SK-N-SH (cell line): ENCODE measurements around the gene SLC1A7. TPM values are rescaled to one million over a fixed set of nuclear protein-coding genes. Genes with fewer than 3 reads are reported as not detected.

ENCODE experiments used
- CTCF ChIA-PET: fragments of 300-600, 350-600 bp; formaldehyde crosslinking; extraction: SDS; loops from one replicate; lab custom pipeline; 2021; lab: Yijun Ruan, JAX
- POLR2A ChIA-PET: fragments of 350-600 bp; sonication (Branson Sonifier 250); formaldehyde crosslinking; extraction: SDS; loops from one replicate; lab custom pipeline; 2020; ENCODE audit warnings: antibody characterized with exemption, inconsistent platforms; lab: Yijun Ruan, JAX
- DNase-seq: peaks from one replicate; pipeline ENCODE4 v3.0.0; 2012
- H2AFZ ChIP-seq: fragments of 200-600 bp; sonication (generic); 2 replicates; pipeline ENCODE4 v1.8.1; 2016; ENCODE audit warnings: antibody characterized with exemption, mild to moderate bottlenecking, low read depth
- H3F3A ChIP-seq: fragments of 200-600 bp; sonication (generic); replicated peaks from 2 replicates; pipeline ENCODE3; 2016; ENCODE audit warnings: antibody characterized with exemption, mild to moderate bottlenecking; ENCODE audit not compliant: insufficient read depth
- H3K27ac ChIP-seq, 2 experiments: fragments of 200-500 bp in 1 of 2; fragments of 200-600 bp in 1 of 2; sonication (Bioruptor generic) in 1 of 2; sonication (generic), shearing (Covaris generic) in 1 of 2; 2 replicates each; pipeline versions ENCODE4 v1.5.1 to v1.6.1; 2014 to 2016; ENCODE audit warnings: low read depth in 2 of 2, inconsistent platforms in 1 of 2, low read length in 1 of 2, mild to moderate bottlenecking in 1 of 2, mixed read lengths in 1 of 2
- H3K27me3 ChIP-seq: fragments of 200-600 bp; sonication (generic), shearing (Covaris generic); 2 replicates; pipeline ENCODE4 v1.6.1; 2016; ENCODE audit warnings: mixed run types; ENCODE audit not compliant: insufficient read depth
- H3K36me3 ChIP-seq, 2 experiments: fragments of 200-500 bp in 1 of 2; fragments of 200-600 bp in 1 of 2; sonication (Bioruptor generic) in 1 of 2; sonication (generic) in 1 of 2; replicated peaks in 1 of 2; 2 replicates each; pipeline versions ENCODE3 to v1.5.1; 2014 to 2016; ENCODE audit warnings: low read length in 1 of 2, mild to moderate bottlenecking in 1 of 2; ENCODE audit not compliant: insufficient read depth in 2 of 2, control insufficient read depth in 1 of 2
- H3K4me1 ChIP-seq, 2 experiments: fragments of 200-500 bp in 1 of 2; fragments of 200-600 bp in 1 of 2; sonication (Bioruptor generic) in 1 of 2; sonication (generic), shearing (Covaris generic) in 1 of 2; 2 replicates each; pipeline versions ENCODE4 v1.5.1 to v1.6.1; 2014 to 2016; ENCODE audit warnings: low read depth in 1 of 2, low read length in 1 of 2, mixed run types in 1 of 2; ENCODE audit not compliant: insufficient read depth in 2 of 2, control insufficient read depth in 1 of 2
- H3K4me2 ChIP-seq: fragments of 200-600 bp; sonication (generic), shearing (Covaris generic); 2 replicates; pipeline ENCODE4 v1.6.1; 2017; ENCODE audit warnings: mixed run types
- H3K4me3 ChIP-seq, 2 experiments: fragments of 200-500 bp in 1 of 2; fragments of 200-600 bp in 1 of 2; sonication (Bioruptor generic) in 1 of 2; sonication (generic), shearing (Covaris generic) in 1 of 2; 2 replicates each; pipeline versions ENCODE4 v1.5.1 to v1.8.1; 2014 to 2016; ENCODE audit warnings: low read depth in 2 of 2, inconsistent platforms in 1 of 2, low read length in 1 of 2, mild to moderate bottlenecking in 1 of 2, mixed read lengths in 1 of 2, moderate library complexity in 1 of 2
- H3K79me2 ChIP-seq: fragments of 200-600 bp; sonication (generic); 2 replicates; pipeline ENCODE4 v1.8.1; 2017; ENCODE audit warnings: mild to moderate bottlenecking; ENCODE audit not compliant: insufficient read depth
- H3K9ac ChIP-seq: fragments of 200-600 bp; sonication (generic); 2 replicates; pipeline ENCODE4 v1.6.1; 2017; ENCODE audit warnings: mixed run types
- H3K9me2 ChIP-seq: fragments of 200-600 bp; sonication (generic); 2 replicates; pipeline ENCODE4 v1.6.1; 2017; ENCODE audit warnings: mixed run types
- H3K9me3 ChIP-seq: fragments of 200-600 bp; sonication (generic); 2 replicates; pipeline ENCODE4 v1.6.1; 2017; ENCODE audit warnings: mixed run types, mild to moderate bottlenecking, moderate library complexity
- H4K20me1 ChIP-seq: fragments of 200-600 bp; sonication (generic); 2 replicates; pipeline ENCODE4 v1.6.1; 2017; ENCODE audit warnings: mild to moderate bottlenecking, mixed run types; ENCODE audit not compliant: insufficient read depth
- ELF1 ChIP-seq: IDR thresholded peaks from 2 replicates; pipeline ENCODE4 v1.4.0; 2012
- EP300 ChIP-seq, 2 experiments: IDR thresholded peaks; 2 replicates each; pipeline versions ENCODE4 v1.4.0 to v1.6.1; 2012; ENCODE audit warnings: borderline replicate concordance in 1 of 2, low read depth in 1 of 2, low read length in 1 of 2
- EZH2phosphoT487 ChIP-seq: fragments of 200-600 bp; sonication (generic); IDR thresholded peaks from 2 replicates; pipeline ENCODE4 v1.6.1; 2017; ENCODE audit warnings: low read depth, mixed run types, mild to moderate bottlenecking, antibody characterized with exemption, moderate library complexity, borderline replicate concordance
- FOSL2 ChIP-seq: IDR thresholded peaks from 2 replicates; pipeline ENCODE4 v1.4.0; 2012; ENCODE audit warnings: low read depth, mild to moderate bottlenecking, moderate library complexity, borderline replicate concordance
- FOXJ3 ChIP-seq: sonication (generic); formaldehyde crosslinking; IDR thresholded peaks from 2 replicates; pipeline ENCODE4 v1.5.1; 2020; ENCODE audit warnings: mild to moderate bottlenecking, missing genetic modification reagents
- FOXM1 ChIP-seq: IDR thresholded peaks from 2 replicates; pipeline ENCODE4 v1.4.0; 2012; ENCODE audit warnings: low read depth, mild to moderate bottlenecking
- GABPA ChIP-seq: IDR thresholded peaks from 2 replicates; pipeline ENCODE4 v1.4.0; 2012; ENCODE audit warnings: low read depth, mild to moderate bottlenecking
- JUND ChIP-seq: IDR thresholded peaks from 2 replicates; pipeline ENCODE4 v1.4.0; 2012
- MEF2A ChIP-seq: IDR thresholded peaks from 2 replicates; pipeline ENCODE4 v1.4.0; 2012; ENCODE audit warnings: low read depth, borderline replicate concordance
- MXI1 ChIP-seq: IDR thresholded peaks from 2 replicates; pipeline ENCODE4 v1.6.1; 2012; ENCODE audit warnings: mild to moderate bottlenecking, low read depth, low read length, improper control_type of control experiment
- NFIC ChIP-seq: IDR thresholded peaks from 2 replicates; pipeline ENCODE4 v1.4.0; 2012; ENCODE audit warnings: borderline replicate concordance
- POLR2AphosphoS5 ChIP-seq: IDR thresholded peaks from 2 replicates; pipeline ENCODE4 v1.6.1; 2012; ENCODE audit warnings: low read depth, low read length
- RCOR1 ChIP-seq: fragments of 150-350 bp; IDR thresholded peaks from 2 replicates; pipeline ENCODE4 v1.6.1; 2017; ENCODE audit warnings: antibody characterized with exemption, low read length
- SIN3A ChIP-seq: IDR thresholded peaks from 2 replicates; pipeline ENCODE4 v1.6.1; 2012; ENCODE audit warnings: low read depth, mild to moderate bottlenecking, low read length, moderate library complexity, borderline replicate concordance
- SMC3 ChIP-seq: IDR thresholded peaks from 2 replicates; pipeline ENCODE4 v1.6.1; 2012; ENCODE audit warnings: low read depth, low read length, improper control_type of control experiment
- TCF12 ChIP-seq: IDR thresholded peaks from 2 replicates; pipeline ENCODE4 v1.4.0; 2012
- TEAD4 ChIP-seq: IDR thresholded peaks from 2 replicates; pipeline ENCODE4 v1.4.0; 2012; ENCODE audit warnings: mild to moderate bottlenecking, borderline replicate concordance; ENCODE audit not compliant: insufficient read depth
- USF1 ChIP-seq: IDR thresholded peaks from 2 replicates; pipeline ENCODE4 v1.4.0; 2012; ENCODE audit warnings: low read depth, borderline replicate concordance
- YY1 ChIP-seq: IDR thresholded peaks from 2 replicates; pipeline ENCODE4 v1.4.0; 2012; ENCODE audit warnings: low read depth, mild to moderate bottlenecking
- WGBS: methylation state at CpG from one replicate; pipeline ENCODE4 v1.1.6; 2017; ENCODE audit warnings: low lambda C conversion rate; 5-methylcytosine and 5-hydroxymethylcytosine counted together
- polyA plus RNA-seq, 3 experiments: library from polyadenylated mRNA; depleted of rRNA; stranded (reverse); fragments of >200 nt; gene quantifications; 2 replicates each; pipeline ENCODE4 v1.2.3, GENCODE V29; 2012
- TF ChIP-seq, protein P1 (sequence below): fragments of 150-350 bp; IDR thresholded peaks from 2 replicates; pipeline ENCODE4 v1.6.1; 2017; ENCODE audit warnings: antibody characterized with exemption, low read length, low read depth, borderline replicate concordance
- TF ChIP-seq, protein P2 (sequence below): fragments of 150-350 bp; IDR thresholded peaks from 2 replicates; pipeline ENCODE4 v1.6.1; 2016; ENCODE audit warnings: mild to moderate bottlenecking, low read depth, low read length

The SLC1A7 gene
- polyA plus RNA-seq, 1 of the 3 experiments (the other 2 are of a cell fraction) = not detected

- POLR2A ChIA-PET = no interaction called here
These were observed 48.5 kb downstream of the SLC1A7 start for GRCh38 chr1:53093778-53094532.

DNA sequence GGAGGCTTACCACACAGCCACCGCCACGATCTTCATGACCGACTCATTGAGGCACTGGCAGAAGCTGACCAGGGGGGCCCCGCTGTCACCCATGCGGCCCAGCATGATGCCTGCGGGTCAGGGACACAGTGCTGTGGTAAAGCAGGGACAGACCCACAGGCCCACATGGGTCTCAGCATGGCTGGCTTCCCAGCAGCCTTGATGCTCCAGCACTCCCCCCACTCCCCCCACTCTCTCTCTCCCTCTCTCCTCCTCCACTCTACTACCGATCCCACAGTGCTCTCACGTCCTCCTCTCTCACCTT is 49.0 kb downstream of the SLC1A7 start:
- Histone ChIP-seq H3K36me3 (no peaks in the 10 kb centered on the region), H3F3A (no peaks in the 10 kb centered on the region), H3K9me3 (no peaks in the 10 kb centered on the region), H3K4me2 (no peak overlapping the region), H3K27ac (no peak overlapping the region), H3K4me3 (no peak overlapping the region), H3K4me1 (peaks cover 3 to 6% of the 10 kb centered on the region in 2 experiments; a peak in 1 of 4 replicates), H3K79me2 (no peaks in the 10 kb centered on the region), H2AFZ (no peak overlapping the region), H3K27me3 (no peaks in the 10 kb centered on the region), H3K9ac (no peak overlapping the region), H4K20me1 (no peaks in the 10 kb centered on the region), H3K9me2 (no peaks in the 10 kb centered on the region)
- ChIA-PET CTCF (interaction anchor here (1.1 kb wide), 1 partner anchor 9 kb away, joined by 3 read pairs; no protein-coding TSS in a partner anchor), POLR2A (no interaction called here)
- DNase-seq = no peak
- WGBS = 85% methylated on average over 2 of the region's 8 CpGs
- TF ChIP-seq POLR2AphosphoS5 = no peak
- no peak for TF ChIP-seq EP300 (IDR thresholded peaks at IDR 0.05; ENCODE audit: borderline replicate concordance in 1 of 2, low read depth in 1 of 2, low read length in 1 of 2)
- no peak for TF ChIP-seq RCOR1
- no peak for TF ChIP-seq FOXJ3 (CRISPR knock-in tag)
- TF ChIP-seq FOXM1 = no peak
- no peak for TF ChIP-seq EZH2phosphoT487
- TF ChIP-seq, protein P1, sequence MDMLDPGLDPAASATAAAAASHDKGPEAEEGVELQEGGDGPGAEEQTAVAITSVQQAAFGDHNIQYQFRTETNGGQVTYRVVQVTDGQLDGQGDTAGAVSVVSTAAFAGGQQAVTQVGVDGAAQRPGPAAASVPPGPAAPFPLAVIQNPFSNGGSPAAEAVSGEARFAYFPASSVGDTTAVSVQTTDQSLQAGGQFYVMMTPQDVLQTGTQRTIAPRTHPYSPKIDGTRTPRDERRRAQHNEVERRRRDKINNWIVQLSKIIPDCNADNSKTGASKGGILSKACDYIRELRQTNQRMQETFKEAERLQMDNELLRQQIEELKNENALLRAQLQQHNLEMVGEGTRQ = no peak
- no peak for TF ChIP-seq YY1
- no peak for TF ChIP-seq ELF1
- TF ChIP-seq SMC3 = no peak
- no peak for TF ChIP-seq FOSL2
- no peak for TF ChIP-seq SIN3A
- TF ChIP-seq TCF12 = no peak
- TF ChIP-seq JUND = no peak
- TF ChIP-seq TEAD4 = no peak
- no peak for TF ChIP-seq MXI1
- TF ChIP-seq MEF2A = no peak

More at GRCh38 chr1:53093778-53094532, 48.5 kb downstream of the SLC1A7 start:
- TF ChIP-seq MEF2A (no peak), SIN3A (no peak), ELF1 (no peak), POLR2AphosphoS5 (no peak), GABPA (no peak), NFIC (no peak), USF1 (no peak)
- TF ChIP-seq, protein P1 = no peak
- TF ChIP-seq, protein P2, sequence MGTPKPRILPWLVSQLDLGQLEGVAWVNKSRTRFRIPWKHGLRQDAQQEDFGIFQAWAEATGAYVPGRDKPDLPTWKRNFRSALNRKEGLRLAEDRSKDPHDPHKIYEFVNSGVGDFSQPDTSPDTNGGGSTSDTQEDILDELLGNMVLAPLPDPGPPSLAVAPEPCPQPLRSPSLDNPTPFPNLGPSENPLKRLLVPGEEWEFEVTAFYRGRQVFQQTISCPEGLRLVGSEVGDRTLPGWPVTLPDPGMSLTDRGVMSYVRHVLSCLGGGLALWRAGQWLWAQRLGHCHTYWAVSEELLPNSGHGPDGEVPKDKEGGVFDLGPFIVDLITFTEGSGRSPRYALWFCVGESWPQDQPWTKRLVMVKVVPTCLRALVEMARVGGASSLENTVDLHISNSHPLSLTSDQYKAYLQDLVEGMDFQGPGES = no peak
- TF ChIP-seq, all 33 proteins: peak for 0
- no peak for DNase-seq
- H3K9ac ChIP-seq = no peak overlapping the region
- H3K79me2 ChIP-seq = no peaks in the 10 kb centered on the region
- H3K4me3 ChIP-seq = no peak overlapping the region
- no peaks in the 10 kb centered on the region for H3K9me3 ChIP-seq
- H4K20me1 ChIP-seq = no peaks in the 10 kb centered on the region
- CTCF ChIA-PET = interaction anchor here (1.1 kb wide), 1 partner anchor 87 kb away, joined by 4 read pairs; no protein-coding TSS in a partner anchor
- H3K4me2 ChIP-seq = no peak overlapping the region
- H2AFZ ChIP-seq = no peak overlapping the region
- no peaks in the 10 kb centered on the region for H3K36me3 ChIP-seq
- H3K27ac ChIP-seq = no peak overlapping the region
- H3K9me2 ChIP-seq = no peaks in the 10 kb centered on the region
- H3K4me1 ChIP-seq = peaks cover under 1 to 3% of the 10 kb centered on the region in 2 experiments; a peak in 1 of 4 replicates
- no peaks in the 10 kb centered on the region for H3K27me3 ChIP-seq
- H3F3A ChIP-seq = no peaks in the 10 kb centered on the region
- WGBS = 87% methylated on average over 17 of the region's 20 CpGs
